ENCODE measurements around the gene ING2.
"Not testable (repeated sequence)": the region's sequence is repeated elsewhere in the genome, so short reads cannot be mapped to it uniquely, and the experiment has no call there.

The ING2 gene, protein sequence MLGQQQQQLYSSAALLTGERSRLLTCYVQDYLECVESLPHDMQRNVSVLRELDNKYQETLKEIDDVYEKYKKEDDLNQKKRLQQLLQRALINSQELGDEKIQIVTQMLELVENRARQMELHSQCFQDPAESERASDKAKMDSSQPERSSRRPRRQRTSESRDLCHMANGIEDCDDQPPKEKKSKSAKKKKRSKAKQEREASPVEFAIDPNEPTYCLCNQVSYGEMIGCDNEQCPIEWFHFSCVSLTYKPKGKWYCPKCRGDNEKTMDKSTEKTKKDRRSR

DNA sequence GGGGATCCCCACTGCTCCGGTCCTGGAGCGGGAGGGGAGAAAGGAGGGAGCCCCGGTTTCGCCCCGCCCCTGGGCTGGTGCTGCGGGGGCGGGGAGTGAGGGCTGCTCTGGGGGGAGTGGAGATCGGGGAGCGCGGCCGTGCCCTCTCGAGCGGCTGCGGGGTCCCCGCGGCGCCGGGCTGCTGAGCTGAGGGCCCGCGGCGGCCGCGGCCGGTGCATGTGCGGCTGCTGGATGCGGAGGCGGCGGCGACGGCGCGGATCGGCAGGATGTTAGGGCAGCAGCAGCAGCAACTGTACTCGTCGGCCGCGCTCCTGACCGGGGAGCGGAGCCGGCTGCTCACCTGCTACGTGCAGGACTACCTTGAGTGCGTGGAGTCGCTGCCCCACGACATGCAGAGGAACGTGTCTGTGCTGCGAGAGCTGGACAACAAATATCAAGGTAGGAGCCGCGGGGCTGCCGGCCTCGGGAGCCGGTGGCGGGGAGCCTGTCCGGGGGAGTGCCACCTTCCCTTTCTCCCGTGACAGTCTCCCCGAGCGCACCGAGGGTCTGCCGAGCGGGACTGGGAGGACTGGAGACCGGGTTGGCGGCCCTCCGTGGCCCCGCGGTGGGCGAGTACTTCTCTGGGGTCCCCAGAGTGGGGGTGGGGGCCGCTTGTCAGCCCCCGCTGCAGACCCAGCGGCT lies at the start of gene ING2:
Gene ING2, plus strand, starts transcription at position 129 of the 681 bp plus-strand sequence. Its CDS starts 138 bp downstream, at position 267.
- in situ Hi-C loops (cut with MboI; ENCODE audit: low sequenced_read_pairs): no loop called here

DNA sequence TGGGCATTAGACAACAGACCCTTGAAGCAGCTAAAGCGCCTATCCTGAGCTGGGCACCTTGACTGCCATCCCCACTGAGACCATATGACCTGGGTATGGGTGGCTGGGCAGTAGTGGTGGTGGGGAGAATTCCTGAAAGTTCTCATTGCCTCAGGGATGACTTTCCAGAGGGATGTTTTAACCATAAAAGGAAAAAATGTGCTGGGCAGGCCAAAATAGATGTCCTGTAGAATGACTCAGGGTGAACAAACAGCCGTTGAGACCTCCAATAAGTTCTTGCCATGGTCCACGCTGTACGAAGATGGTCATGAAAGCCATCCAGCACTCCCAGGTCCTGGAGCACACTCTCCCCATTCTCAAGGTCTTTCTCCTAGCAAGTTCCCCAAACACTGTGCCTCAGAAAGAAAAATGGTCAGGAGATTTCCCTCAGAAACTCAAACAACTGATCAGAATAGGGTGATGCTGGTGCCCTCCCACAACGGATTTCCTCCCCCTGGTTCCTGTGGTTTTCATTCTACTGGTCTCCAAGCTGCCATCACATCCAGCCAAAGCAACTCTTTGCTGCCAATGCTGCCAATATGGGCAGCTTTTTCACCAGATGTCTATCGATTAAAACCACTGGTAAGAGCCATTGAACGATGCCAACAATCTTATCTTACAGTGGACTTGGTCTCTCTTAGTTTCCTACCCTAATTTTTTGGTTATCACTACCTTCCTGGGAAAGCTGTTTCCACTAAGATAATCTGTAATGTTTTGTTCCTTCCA lies 49.2 kb upstream of the ING2 start:
- in situ Hi-C loops (cut with MboI; ENCODE audit: low sequenced_read_pairs): loop anchor here (25.0 kb wide), 1 partner anchor 707 kb away; no protein-coding TSS in a partner anchor

DNA sequence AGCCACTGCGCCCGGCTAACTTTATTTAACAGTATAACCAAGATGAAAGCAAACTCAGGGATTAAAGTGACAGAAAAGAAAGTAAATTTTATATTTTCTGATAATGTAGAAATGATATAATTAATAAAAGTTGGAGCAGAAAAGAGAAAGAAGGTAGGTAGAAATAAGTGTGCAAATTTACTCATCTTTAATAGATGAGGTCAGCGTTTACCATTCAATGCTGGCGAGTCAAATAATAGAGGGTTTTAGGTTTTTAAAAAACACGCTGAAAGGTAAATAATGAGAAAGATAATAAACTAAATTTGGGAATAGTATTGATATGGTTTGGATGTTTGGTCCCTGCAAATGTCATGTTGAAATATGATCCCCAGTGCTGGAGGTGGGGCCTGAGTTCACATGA lies 46.9 kb upstream of the ING2 start:
- in situ Hi-C loops (cut with MboI; ENCODE audit: low sequenced_read_pairs): loop anchor here (25.0 kb wide), 1 partner anchor 704 kb away; no protein-coding TSS in a partner anchor

DNA sequence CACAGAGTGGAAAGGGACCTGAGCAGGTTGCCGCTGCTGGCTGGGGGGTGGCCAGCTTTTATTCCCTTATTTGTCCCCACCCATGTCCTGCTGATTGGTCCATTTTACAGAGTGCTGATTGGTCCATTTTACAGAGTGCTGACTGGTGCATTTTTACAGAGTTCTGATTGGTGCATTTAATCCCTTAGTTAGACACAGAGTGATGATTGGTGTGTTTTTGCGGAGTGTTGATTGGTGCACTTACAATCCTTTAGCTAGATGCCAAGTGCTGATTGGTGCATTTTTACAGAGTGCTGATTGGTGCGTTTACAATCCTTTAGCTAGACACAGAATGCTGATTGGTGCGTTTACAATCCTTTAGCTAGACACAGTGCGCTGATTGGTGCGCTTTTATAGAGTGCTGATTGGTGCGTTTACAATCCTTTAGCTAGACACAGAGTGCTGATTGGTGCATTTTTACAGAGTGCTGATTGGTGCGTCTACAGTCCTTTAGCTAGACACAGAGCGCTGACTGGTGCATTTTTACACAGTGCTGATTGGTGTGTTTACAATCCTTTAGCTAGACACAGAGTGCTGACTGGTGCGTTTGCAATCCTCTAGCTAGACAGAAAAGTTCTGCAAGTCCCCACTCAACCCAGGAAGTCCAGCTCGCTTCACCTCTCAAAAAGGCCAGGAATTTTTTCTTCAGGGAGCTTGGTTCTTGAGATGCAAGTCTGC lies 40.8 kb upstream of the ING2 start:
- in situ Hi-C loops (cut with MboI; ENCODE audit: low sequenced_read_pairs): loop anchor here (25.0 kb wide), 1 partner anchor 698 kb away; no protein-coding TSS in a partner anchor

DNA sequence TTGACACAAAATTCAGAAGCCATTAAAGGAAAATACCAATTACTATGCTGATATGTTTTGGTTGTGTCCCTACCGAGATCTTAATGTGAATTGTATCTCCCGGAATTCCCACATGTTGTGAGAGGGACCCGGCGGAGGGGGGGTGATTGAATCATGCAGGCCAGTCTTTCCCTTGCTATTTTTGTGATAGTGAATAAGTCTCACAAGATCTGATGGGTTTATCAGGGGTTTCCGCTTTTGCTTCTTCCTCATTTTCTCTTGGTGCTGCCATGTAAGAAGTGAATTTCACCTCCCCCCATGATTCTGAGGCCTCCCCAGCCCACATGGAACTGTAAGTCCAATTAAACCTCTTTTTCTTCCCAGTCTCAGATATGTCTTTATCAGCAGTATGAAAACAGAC lies 39.0 kb upstream of the ING2 start:
- in situ Hi-C loops (cut with MboI; ENCODE audit: low sequenced_read_pairs): loop anchor here (25.0 kb wide), 1 partner anchor 696 kb away; no protein-coding TSS in a partner anchor

DNA sequence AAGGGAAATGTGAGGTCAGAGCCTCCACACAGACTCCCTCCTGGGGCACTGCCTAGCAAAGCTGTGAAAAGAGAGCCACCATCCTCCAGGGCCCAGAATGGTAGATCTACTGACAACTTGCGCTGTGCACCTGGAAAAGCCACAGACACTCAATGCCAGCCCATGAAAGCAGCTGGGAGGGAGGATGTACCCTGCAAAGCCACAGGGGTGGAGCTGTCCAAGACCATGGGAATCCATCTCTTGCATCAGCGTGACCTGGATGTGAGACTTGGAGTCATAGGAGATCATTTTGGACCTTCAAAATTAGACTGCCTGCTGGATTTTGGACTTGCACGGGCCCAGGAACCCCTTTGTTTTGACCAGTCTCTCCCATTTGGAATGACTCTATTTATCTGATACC lies 37.6 kb upstream of the ING2 start:
- in situ Hi-C loops (cut with MboI; ENCODE audit: low sequenced_read_pairs): loop anchor here (25.0 kb wide), 1 partner anchor 695 kb away; no protein-coding TSS in a partner anchor

DNA sequence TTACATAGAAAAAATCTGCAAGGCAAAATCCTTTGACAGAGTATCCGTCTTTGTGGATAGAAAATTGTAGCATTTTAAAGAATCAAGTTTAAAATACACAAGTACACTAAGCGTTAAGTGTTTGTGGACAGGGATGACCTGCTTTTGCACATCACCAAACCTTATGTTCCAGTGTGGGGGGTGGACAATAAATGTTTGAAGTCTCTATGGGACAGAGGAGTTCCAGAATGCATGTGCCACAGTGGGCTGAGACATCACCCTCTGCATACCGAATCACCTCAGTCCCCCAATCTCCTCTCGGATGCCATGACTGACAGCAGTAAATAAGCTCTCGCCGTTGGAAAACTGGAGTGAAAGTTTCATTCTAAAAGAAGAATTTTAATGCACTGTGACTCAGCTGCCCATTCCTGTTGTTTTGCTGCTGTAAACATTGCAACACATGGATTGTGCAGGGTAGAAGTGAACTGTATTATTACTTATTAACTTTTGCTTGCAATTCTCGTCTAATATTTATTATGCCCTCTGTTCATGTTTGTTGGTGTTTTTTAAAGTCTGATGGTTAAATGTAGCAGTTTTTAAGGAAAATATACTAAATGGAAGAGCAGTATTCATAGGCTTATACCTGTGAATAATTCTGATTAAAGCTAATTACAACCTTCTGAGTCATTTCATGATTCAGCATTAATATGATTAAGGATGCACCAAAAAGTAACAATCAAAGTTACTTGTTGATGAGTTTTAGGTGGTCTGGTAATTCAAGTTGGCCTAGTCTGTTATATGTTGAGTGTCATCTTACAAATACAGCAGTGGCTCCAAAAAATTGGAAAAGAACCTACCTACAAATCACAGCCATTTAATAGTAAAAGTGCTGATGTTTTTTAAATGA lies 36.4 kb upstream of the ING2 start:
- in situ Hi-C loops (cut with MboI; ENCODE audit: low sequenced_read_pairs): loop anchor here (25.0 kb wide), 1 partner anchor 694 kb away; no protein-coding TSS in a partner anchor

DNA sequence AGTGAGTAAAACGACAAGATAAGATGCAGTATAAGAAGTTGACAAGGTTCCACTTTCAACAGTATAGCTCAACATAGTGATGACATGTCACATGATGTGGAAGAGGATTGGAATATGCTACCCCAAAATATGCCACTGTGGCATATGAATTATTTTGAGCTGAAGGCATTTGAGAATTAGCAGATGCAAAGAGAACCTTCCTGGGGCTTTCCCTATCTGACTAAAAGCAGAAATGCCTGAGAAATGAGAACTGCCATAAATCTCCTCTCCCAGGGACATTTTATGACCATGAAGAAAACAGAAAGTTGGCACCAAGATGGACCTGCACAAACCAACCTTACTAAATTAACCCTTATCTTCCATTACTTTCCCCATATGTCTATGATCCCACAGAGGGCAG lies 35.6 kb upstream of the ING2 start:
- in situ Hi-C loops (cut with MboI; ENCODE audit: low sequenced_read_pairs): loop anchor here (25.0 kb wide), 1 partner anchor 693 kb away; no protein-coding TSS in a partner anchor

DNA sequence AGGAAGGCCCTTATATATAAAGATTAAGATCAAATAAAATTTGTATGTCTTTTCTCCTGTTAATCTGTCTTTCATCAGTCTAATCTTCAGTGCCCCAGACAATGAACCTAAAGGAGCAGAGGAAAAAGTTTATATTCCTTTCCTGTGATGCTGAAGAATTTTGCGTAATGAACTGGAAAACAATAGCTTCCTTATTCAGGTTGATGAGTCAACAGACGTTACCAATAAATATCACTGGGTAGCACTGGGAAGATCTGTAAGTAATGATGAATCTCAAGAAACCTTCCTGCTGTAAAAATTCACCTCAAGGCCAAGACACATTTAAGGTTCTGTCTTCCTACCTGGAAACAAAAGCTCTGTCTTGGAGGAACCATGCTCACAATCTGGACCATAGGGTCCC lies 34.9 kb upstream of the ING2 start:
- in situ Hi-C loops (cut with MboI; ENCODE audit: low sequenced_read_pairs): loop anchor here (25.0 kb wide), 1 partner anchor 692 kb away; no protein-coding TSS in a partner anchor

DNA sequence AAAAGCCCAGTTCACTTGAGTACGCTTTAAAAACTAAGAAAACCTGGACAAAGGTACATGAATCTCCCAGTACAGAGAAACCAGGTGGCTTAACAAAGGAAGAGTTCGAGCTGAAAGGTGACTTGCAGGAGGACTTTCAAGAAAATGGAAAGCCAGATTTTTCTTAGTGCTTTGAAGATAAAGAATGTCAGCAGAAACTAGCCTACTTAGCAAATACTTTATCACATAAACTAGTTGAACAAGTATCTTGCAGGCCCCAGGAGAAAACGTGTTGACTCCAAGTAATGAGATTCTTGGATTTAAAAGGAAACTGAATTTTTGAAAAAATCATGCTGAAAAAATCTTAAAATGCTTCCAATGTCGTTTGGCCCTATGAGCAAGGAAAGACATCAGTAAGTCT lies 34.0 kb upstream of the ING2 start:
- in situ Hi-C loops (cut with MboI; ENCODE audit: low sequenced_read_pairs): loop anchor here (25.0 kb wide), 1 partner anchor 691 kb away; no protein-coding TSS in a partner anchor

DNA sequence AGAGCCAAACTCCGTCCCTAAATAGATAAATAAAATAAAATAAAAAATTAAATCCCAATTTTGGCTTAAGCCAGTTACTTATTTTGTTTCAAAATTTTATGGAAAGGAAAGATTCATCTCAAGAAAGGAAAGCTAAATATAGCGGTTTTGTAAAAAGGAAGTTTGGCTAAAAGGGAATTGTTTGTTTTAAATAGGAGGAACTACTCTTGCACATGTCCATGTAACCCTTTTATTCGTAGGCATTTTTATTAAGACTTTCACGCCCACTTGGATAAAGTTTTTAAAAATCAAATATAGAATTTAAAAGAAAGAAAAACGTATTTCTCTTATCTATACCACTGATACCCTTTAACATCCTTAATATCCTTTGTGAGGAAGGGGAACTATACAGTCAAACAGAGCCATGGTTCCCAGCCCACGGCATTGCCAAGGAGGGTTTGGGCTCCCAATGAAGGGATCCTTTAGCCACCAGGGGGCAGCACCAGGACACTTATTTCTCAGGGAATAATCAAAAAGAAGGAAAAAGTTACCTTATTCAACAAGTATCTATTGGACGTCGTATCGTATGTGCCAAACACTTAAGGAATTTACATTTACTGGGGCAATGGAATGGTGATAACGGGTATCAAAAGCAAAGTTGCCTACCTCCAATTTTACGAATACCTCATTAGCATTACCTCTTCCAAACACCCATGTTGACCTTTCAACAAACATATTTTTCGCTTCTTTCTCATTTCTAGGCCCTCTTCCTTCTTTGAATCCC lies 32.7 kb upstream of the ING2 start:
- in situ Hi-C loops (cut with MboI; ENCODE audit: low sequenced_read_pairs): loop anchor here (25.0 kb wide), 1 partner anchor 690 kb away; no protein-coding TSS in a partner anchor

DNA sequence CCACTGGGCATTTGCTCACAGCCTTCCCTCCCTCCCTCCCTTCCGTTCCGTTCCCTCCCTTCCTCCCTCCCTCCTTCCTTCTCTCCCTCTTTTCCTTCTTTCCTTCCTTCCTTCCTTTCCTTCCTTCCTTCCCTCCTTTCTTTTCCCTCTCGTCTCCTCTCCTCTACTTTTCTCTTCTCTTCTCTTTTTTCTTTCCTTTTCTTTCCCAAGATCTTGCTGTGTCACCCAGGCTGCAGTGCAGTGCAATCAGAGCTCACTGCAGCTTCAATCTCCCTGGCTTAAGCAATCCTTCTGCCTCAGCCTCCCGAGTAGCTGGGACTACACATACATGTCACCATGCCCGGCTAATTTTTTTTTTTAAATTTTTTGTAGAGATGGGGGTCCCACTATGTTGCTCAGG lies 26.7 kb upstream of the ING2 start:
- in situ Hi-C loops (cut with MboI; ENCODE audit: low sequenced_read_pairs): no loop called here

DNA sequence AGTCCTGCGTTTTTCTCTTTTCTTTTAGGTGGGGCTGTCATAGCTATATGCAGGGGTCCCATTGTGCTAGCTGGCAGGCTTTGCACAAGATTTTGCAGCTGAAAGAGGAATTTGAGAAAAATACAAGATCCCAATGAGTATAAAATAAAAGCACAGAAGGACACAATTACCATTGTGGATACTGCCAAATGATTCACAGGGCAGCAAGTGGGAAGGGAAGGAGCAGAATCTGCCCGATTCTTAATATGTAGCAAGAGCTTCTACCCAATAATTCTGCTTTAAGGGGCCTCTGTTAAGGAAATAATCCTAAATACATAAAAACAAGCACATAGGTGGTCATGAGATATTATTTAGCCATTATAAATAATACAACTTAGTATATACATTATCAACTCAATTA lies 25.9 kb upstream of the ING2 start:
- in situ Hi-C loops (cut with MboI; ENCODE audit: low sequenced_read_pairs): no loop called here

DNA sequence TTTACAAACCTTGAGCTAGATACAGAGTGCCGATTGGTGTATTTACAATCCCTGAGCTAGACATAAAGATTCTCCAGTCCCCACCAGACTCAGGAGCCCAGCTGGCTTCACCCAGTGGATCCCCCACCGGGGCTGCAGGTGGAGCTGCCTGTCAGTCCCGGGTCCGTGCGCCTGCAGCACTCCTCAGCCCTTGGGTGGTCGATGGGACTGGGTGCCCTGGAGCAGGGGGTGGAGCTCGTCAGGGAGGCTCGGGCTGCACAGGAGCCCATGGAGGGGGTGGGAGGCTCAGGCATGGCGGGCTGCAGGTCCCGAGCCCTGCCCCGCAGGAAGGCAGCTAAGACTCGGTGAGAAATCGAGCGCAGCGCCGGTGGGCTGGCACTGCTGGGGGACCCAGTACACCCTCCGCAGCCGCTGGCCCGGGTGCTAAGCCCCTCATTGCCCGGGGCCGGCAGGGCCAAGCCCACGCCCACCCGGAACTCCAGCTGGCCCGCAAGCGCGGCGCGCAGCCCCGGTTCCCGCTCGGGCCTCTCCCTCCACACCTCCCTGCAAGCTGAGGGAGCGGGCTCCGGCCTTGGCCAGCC lies 22.3 kb upstream of the ING2 start:
- in situ Hi-C loops (cut with MboI; ENCODE audit: low sequenced_read_pairs): not testable (repeated sequence)

DNA sequence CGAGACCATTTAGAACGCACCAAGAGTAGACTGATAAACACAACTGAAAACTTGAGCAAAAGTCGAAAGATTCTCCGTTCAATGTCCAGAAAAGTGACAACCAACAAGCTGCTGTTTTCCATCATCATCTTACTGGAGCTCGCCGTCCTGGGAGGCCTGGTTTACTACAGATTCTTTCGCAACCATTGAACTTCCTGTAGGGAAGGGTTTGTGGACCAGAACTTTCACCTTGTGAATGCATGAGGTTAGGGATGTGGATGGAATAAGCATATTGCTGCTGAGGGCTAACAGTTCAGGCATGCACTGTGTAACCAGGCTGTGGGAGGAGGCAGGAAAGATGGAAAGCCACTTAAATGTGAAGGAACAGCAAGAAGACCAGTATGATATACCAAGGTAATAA lies 20.9 kb upstream of the ING2 start:
- in situ Hi-C loops (cut with MboI; ENCODE audit: low sequenced_read_pairs): no loop called here

DNA sequence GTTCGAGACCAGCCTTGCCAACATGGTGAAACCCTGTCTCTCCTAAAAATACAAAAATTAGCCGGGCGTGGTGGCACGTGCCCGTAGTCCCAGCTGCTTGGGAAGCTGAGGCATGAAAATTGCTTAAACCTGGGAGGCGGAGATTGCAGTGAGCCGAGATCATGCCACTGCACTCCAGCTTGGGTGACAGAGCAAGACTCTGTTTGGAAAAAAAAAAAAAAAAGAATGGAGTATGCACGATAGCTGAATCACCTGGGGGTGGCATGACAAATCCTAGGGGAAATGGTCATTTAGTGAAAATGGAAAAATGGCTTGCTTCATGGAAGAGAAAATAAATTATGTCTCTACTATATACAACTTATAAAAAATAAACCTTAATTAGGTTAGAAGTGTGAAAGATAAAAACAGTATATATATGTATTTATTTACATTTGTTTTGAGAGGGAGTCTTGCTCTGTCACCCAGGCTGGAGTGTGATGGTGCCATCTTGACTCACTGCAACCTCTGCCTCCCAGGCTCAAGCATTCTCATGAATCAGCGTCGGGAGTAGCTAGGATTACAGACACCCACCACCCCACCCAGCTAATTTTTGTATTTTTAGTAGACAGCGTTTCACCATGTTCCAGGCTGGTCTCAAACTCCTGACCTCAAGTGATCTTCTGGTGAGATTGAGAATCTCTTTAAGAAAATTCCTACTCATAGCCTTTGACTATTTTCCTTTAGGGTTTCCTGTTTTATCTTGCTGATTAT lies 19.3 kb upstream of the ING2 start:
- in situ Hi-C loops (cut with MboI; ENCODE audit: low sequenced_read_pairs): no loop called here

DNA sequence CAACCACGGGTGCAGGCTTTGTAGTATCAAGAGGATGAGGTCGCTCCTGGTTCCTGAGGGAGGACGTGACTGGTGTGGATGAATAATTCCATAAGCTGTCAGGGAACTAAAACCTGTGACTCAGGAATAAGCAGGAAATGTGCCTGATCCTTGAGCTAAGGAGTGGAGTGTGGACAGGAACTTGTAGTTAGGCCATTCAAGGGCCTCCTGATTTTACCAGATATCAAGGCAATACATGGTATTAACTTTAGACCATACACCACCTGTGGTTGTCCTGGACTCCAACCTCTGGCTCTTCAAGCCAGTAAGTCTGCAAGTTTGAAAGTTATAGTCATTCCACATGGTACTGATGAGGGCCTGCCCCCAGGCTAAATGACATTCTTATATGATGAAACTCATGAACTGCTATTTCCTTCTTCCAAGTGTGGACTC lies 12.1 kb upstream of the ING2 start:
- in situ Hi-C loops (cut with MboI; ENCODE audit: low sequenced_read_pairs): no loop called here

DNA sequence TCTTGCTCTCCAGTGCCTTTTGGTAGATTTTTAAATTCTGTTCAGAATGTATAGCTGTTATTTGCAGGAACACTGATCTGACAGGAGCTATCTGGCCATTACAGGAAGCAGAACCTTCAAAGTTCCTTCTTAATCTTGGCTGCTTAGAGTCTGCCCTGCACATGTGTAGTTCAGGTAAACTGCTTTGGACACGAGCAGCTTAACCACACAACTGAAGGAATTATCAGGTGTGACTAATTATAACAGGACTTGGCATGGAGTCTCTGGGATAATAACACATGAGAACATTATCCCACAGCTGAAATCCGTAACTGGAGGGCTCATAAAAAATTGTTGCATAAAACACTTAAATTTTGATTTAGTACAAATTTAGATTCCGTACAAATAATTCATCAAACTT lies 11.6 kb upstream of the ING2 start:
- in situ Hi-C loops (cut with MboI; ENCODE audit: low sequenced_read_pairs): no loop called here

All from HL-60/S4 treated with retinoic acid at 250 ng/mL for 4 days and 3 days (cell line).